Measurements from ENCODE around the gene TBX4. TPM values are rescaled to one million over a fixed set of nuclear protein-coding genes. Genes with fewer than 3 reads are reported as not detected.
"Not testable (repeated sequence)": the region's sequence is repeated elsewhere in the genome, so short reads cannot be mapped to it uniquely, and the experiment has no call there.

Gene TBX4
- polyA plus RNA-seq, 1 donor from 2014 or later = not detected

DNA sequence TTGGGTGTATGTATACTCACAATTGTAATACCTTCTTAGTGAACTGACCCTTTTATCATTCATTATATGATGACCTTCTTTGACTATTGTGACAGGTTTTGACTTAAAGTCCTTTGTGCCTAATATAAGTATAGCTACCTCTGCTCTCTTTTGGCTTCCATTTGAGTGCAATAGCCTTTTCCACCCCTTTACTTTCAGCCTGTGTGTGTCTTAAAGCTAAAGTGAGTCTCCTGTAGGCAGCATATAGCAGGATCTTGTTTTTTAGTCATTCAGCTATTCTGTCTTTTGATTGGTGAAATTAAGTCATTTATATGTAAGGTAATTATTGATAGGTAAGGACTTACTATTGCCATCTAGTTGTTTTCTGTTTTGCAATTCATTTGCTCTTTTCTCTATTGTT lies 15.9 kb upstream of the TBX4 start:
- Mint-ChIP-seq H3K36me3 (peaks cover 7% of the 10 kb centered on the region), H3K4me3 (no peak overlapping the region), H3K4me1 (no peaks in the 10 kb centered on the region), H3K9me3 (peaks cover 8 to 23% (median 15%) of the 10 kb centered on the region in 3 donors), H3K27me3 (peaks cover 21% of the 10 kb centered on the region), H3K27ac (no peak overlapping the region)

- no peak overlapping the region for H3K27ac Mint-ChIP-seq
- H3K9me3 Mint-ChIP-seq = peaks cover 8 to 23% (median 15%) of the 10 kb centered on the region in 3 donors
- H3K36me3 Mint-ChIP-seq = peaks cover 7% of the 10 kb centered on the region
- H3K27me3 Mint-ChIP-seq = peaks cover 18% of the 10 kb centered on the region
- H3K4me1 Mint-ChIP-seq = no peaks in the 10 kb centered on the region
- no peak overlapping the region for H3K4me3 Mint-ChIP-seq
Observed at GRCh38 chr17:61436995-61437704, 15.1 kb upstream of the TBX4 start.

- Mint-ChIP-seq H3K27ac (no peak overlapping the region), H3K36me3 (peaks cover 7% of the 10 kb centered on the region), H3K27me3 (peaks cover 28% of the 10 kb centered on the region), H3K4me1 (no peaks in the 10 kb centered on the region), H3K4me3 (no peak overlapping the region), H3K9me3 (peaks cover 4 to 15% (median 13%) of the 10 kb centered on the region in 3 donors)
Observed at GRCh38 chr17:61440697-61441096, 11.5 kb upstream of the TBX4 start.

DNA sequence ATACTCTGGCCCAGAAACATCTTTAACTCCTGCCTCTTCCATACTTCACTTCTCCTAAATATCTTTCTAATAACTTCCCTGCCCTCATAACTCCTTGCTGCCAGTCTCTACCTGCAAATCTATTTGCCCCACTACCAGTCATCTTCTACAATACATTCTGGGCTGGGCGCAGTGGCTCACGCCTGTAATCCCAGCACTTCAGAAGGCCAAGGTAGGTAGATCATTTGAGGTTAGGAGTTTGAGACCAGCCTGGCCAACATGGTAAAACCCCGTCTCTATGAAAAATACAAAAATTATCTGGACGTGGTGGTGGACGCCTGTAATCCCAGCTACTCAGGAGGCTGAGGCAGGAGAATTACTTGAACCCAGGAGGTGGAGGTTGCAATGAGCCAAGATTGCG lies 10.7 kb upstream of the TBX4 start:
- not testable (repeated sequence) for H3K4me1 Mint-ChIP-seq, H3K9me3 Mint-ChIP-seq, H3K4me3 Mint-ChIP-seq, H3K36me3 Mint-ChIP-seq
- Mint-ChIP-seq H3K27me3 (peaks cover 28% of the 10 kb centered on the region), H3K27ac (peak overlapping the region in 1 of 3 donors; percentile 46)

DNA sequence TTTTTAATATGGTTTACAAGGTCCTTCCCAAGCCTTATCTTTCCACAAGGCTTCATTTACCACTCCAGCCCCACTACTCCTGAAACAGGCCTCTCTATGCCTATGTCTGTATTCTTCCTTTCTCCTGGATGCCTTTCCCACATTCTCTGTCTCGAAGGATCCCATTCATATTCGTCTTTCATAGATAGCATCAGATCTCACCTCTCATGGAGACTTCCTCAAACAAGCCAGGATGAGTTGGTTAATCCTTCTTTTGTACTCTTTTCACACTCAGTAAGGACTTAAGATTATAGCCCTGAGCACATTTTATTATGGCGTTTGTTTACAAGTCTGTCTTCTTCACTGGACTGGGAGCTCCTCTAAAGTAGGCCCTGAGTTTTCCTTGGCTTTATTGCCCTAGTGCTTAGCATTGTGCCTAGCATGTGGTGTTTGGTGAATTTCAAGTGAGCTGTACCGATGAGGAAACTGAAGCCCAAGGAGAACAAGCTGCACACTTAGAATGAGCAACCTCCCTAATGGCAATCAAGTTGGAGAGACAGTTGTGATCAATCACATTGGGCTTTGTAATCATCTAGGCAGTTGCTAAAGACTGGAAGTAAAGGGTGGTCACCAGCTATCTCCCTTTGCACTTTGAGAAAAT lies 10.0 kb upstream of the TBX4 start:
- Mint-ChIP-seq H3K27ac (no peak overlapping the region), H3K9me3 (peaks cover under 1 to 5% (median 4%) of the 10 kb centered on the region in 3 donors), H3K4me3 (no peak overlapping the region), H3K4me1 (no peaks in the 10 kb centered on the region), H3K27me3 (peaks cover 26% of the 10 kb centered on the region), H3K36me3 (peaks cover 4% of the 10 kb centered on the region)

DNA sequence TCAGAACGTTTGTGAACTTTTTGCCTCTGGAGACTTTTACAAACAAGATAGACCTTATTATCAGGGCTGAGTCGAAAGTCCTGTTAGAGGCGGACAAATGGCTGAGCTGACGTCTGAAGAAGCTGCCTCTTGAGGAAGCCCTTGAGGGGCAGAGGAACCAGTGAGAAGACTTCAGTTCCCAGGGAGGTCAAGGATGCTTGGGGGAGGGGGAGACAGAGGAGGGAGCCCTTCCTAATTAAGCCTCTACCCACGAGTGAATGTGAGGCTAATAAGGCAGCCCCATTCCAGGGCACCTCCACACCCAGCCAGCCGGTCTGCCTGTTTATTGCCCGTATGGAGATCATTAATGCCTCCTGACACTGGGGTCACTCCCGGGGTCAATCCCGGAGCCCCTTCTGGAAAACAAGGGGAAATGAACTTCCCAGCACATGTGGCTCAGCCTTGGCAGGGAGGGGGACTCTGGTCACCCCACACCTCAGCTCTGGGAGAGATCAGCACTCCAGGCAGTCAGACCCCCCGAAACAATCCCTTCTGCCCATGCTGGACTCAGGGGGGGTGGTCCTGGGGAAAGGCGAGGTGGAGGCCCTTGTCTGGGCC lies 9.2 kb upstream of the TBX4 start:
- Mint-ChIP-seq H3K4me1 (no peaks in the 10 kb centered on the region), H3K27me3 (peaks cover 28% of the 10 kb centered on the region), H3K36me3 (no peaks in the 10 kb centered on the region), H3K9me3 (no peaks in the 10 kb centered on the region), H3K27ac (no peak overlapping the region), H3K4me3 (no peak overlapping the region)

- Mint-ChIP-seq H3K9me3 (no peaks in the 10 kb centered on the region), H3K27ac (no peak overlapping the region), H3K4me3 (no peak overlapping the region), H3K36me3 (no peaks in the 10 kb centered on the region), H3K4me1 (no peaks in the 10 kb centered on the region), H3K27me3 (peaks cover 26% of the 10 kb centered on the region)
Observed at GRCh38 chr17:61443475-61443882, 8.7 kb upstream of the TBX4 start.

DNA sequence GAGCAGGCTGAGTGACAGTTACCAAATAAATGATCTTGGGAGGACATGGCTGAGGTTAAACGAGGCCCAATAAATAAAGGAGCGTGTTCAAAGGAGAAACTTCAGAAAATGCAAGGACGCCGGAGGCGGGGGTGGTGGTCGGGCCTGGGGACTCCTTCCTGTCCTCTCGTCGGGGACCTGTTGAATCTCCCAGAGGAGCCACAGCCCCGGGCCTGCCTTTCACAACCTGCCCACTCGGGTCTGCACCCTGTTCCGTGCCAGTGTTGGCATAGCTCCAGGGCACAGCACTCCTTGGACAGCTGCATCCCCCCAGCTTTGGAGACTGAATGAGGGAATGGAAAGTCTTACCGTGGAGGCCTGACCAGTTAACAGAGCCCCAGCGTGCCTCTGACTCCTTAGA lies 8.1 kb upstream of the TBX4 start:
- no peaks in the 10 kb centered on the region for H3K36me3 Mint-ChIP-seq
- H3K9me3 Mint-ChIP-seq = no peaks in the 10 kb centered on the region
- H3K4me1 Mint-ChIP-seq = no peaks in the 10 kb centered on the region
- H3K27ac Mint-ChIP-seq = no peak overlapping the region
- H3K4me3 Mint-ChIP-seq = no peak overlapping the region
- H3K27me3 Mint-ChIP-seq = peaks cover 25% of the 10 kb centered on the region

DNA sequence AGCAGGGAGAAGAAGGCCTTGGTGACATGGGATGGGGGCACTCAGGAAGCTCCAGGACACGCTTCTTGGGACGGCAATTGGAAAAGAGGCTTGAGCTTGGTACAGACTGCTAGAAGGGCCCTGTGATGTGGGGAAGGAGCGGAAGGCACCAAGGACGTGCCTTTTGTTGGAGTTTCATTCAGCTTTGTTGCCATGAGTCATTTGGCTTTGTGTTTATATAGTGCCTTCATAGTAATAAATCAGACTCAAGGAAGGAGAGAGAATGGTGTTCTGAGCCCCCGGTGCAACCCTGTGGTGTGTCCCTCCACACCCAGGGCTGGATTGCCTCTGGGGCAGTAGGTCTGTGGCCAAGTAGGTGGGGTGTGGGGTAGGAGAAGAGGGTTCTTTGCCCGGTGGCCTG lies 7.4 kb upstream of the TBX4 start:
- H3K27ac Mint-ChIP-seq = no peak overlapping the region
- no peak overlapping the region for H3K4me3 Mint-ChIP-seq
- no peaks in the 10 kb centered on the region for H3K4me1 Mint-ChIP-seq
- H3K36me3 Mint-ChIP-seq = no peaks in the 10 kb centered on the region
- H3K27me3 Mint-ChIP-seq = peaks cover 27% of the 10 kb centered on the region
- no peaks in the 10 kb centered on the region for H3K9me3 Mint-ChIP-seq

- Mint-ChIP-seq H3K27me3 (peaks cover 29% of the 10 kb centered on the region), H3K27ac (no peak overlapping the region), H3K4me1 (peaks cover 0 to 2% (median 0%) of the 10 kb centered on the region in 3 donors), H3K36me3 (peaks cover 2% of the 10 kb centered on the region), H3K4me3 (no peak overlapping the region), H3K9me3 (no peaks in the 10 kb centered on the region)
Observed at GRCh38 chr17:61447358-61447757, 4.9 kb upstream of the TBX4 start.

GRCh38 chr17:61448042-61448441 lies 4.2 kb upstream of the TBX4 start:
- no peaks in the 10 kb centered on the region for H3K9me3 Mint-ChIP-seq
- no peak overlapping the region for H3K4me3 Mint-ChIP-seq
- peaks cover 2% of the 10 kb centered on the region for H3K36me3 Mint-ChIP-seq
- H3K27me3 Mint-ChIP-seq = peaks cover 34% of the 10 kb centered on the region
- H3K27ac Mint-ChIP-seq = no peak overlapping the region
- H3K4me1 Mint-ChIP-seq = peaks cover 0 to 5% (median 2%) of the 10 kb centered on the region in 3 donors

GRCh38 chr17:61449140-61449539 lies 3.1 kb upstream of the TBX4 start:
- not testable (repeated sequence) for H3K36me3 Mint-ChIP-seq
- peaks cover 42% of the 10 kb centered on the region for H3K27me3 Mint-ChIP-seq

DNA sequence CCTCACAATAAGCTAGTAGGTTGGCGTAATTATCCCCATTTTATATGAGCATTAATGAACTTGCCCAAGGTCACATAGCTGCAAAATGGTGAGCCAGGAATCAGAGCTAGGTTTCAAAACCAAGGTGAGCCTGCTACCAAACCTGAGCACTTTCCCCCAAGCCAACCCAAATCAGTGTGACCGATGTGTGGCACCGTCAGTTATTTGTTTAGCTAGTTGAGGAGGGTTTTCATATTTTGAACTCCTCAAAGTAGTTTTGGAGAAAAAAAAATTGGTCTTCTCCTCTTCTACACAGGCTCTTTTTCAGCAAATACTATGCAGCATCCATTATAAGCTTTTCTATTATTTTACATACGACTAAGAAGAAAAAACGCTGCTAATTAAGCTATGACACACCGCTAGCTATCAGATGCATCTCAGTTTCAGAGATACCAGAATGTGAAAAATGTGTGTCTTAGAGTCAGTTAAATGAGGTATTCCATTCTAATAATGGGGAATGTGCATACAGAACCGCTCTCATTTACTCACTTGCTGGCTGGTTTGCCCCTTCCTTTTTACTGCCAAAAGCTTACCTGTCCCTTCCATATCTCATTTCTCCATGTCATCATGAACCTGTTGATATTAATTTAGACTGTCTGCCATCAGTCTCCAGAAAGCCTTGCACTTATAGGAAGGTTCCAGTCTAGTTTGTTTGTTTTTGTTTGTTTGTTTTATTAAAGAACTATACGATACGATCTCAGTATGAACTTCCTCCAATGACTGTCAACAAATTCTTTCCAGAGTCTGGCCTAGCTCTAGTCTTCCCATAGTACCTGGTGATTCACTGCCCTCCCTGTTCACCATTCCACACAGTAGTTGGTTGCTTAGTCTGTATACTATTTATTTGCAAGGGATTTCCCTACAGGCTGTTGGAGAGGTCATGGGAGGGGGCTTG lies 2.2 kb upstream of the TBX4 start:
- no peak overlapping the region for H3K4me3 Mint-ChIP-seq
- peak overlapping the region in 1 of 3 donors; percentile 59 for H3K27ac Mint-ChIP-seq
- H3K27me3 Mint-ChIP-seq = peaks cover 40% of the 10 kb centered on the region
- H3K9me3 Mint-ChIP-seq = peaks cover 0 to 2% (median under 1%) of the 10 kb centered on the region in 3 donors
- H3K36me3 Mint-ChIP-seq = peaks cover 4% of the 10 kb centered on the region
- peaks cover 3 to 17% (median 7%) of the 10 kb centered on the region in 3 donors for H3K4me1 Mint-ChIP-seq

More at GRCh38 chr17:61449140-61449539, 3.1 kb upstream of the TBX4 start:
- H3K4me1 Mint-ChIP-seq = peaks cover 2 to 15% (median 6%) of the 10 kb centered on the region in 3 donors
- not testable (repeated sequence) for H3K9me3 Mint-ChIP-seq, H3K4me3 Mint-ChIP-seq, H3K27ac Mint-ChIP-seq

DNA sequence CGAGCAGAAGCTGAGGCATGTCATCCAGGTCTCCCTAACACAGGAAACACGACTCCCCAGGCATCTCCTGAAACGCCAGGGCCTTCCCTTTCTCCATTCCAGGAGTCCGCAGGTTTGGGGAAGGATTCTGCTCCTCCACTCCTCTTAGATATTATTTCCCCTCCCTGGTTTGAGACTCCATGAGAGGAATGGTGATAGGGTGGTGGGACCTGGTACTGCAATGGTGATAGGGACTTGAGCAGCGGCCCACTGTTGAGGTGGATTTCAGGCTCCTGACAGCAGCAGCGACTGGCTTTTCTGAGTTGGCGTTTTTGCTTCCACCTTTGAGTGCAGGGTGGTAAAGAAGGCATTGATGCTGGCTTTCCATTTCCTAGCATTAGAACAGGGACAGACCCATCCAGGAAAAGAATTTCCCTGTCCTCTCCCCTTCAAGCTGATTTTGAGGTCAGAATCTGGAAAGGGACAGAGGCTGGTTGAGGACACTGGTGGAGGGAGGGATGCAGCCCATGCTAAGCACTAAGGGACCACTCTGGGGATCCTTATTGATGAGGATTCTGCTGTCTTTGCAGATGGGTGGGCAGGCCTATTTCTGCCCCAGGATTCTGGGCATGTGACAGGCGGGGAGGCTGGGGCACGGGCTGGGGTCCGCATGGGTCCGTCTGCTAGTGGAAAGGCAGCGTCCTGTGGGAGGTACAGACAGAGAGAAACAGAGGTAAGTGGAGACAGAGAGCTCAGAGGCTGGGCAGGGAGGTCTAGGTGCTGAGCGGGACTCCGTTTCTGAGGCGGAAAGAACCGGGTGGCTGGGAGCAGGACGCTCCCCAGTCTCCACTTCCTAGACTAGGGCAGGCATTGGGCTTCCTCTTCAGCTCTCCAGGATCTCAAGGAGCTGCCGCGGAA lies 1.3 kb upstream of the TBX4 start:
- H3K36me3 Mint-ChIP-seq = peaks cover 4% of the 10 kb centered on the region
- H3K27ac Mint-ChIP-seq = peak overlapping the region in 2 of 3 donors; percentile 53 to 59
- H3K4me1 Mint-ChIP-seq = peaks cover 4 to 17% (median 7%) of the 10 kb centered on the region in 3 donors
- H3K4me3 Mint-ChIP-seq = peak overlapping the region in 2 of 4 donors; percentile 40 to 70
- H3K9me3 Mint-ChIP-seq = peaks cover 0 to 2% (median 1%) of the 10 kb centered on the region in 3 donors
- peaks cover 49% of the 10 kb centered on the region for H3K27me3 Mint-ChIP-seq

Data from IgD-negative memory B cell (primary cell).